Stimulated activated CD8-positive, alpha-beta memory T cell treated with anti-CD3 and anti-CD28 coated beads, Interleukin-4, amount 100 ng/mL, for 4 hours (primary cell): ENCODE measurements around the gene ROCK2.
A peak's percentile ranks its signal among the peaks of the same experiment; 100 is the strongest.

Experiments
- DNase-seq, 2 donors: peaks; one replicate each; pipeline ENCODE4 v3.0.0-alpha.2; 2020; ENCODE audit warnings: low read depth in 2 of 2, low spot score in 1 of 2

The ROCK2 gene

GRCh38 chr2:11344342-11344955 lies at the start of gene ROCK2:
Gene ROCK2, minus strand, starts transcription at chr2:11344636. Its CDS starts 500 bp downstream, at chr2:11344136.
- DNase-seq = peak; percentile 36 to 37

- no peak for DNase-seq
Observed at GRCh38 chr2:11393711-11394236, 49.3 kb upstream of the ROCK2 start.

- DNase-seq = no peak
Observed at GRCh38 chr2:11391942-11392266, 47.5 kb upstream of the ROCK2 start.

GRCh38 chr2:11390399-11390658 lies 45.9 kb upstream of the ROCK2 start:
- no peak for DNase-seq

GRCh38 chr2:11389551-11390398 lies 45.3 kb upstream of the ROCK2 start:
- DNase-seq = no peak

GRCh38 chr2:11389052-11389420 lies 44.6 kb upstream of the ROCK2 start:
- no peak for DNase-seq

GRCh38 chr2:11388262-11389051 lies 44.0 kb upstream of the ROCK2 start:
- no peak for DNase-seq

GRCh38 chr2:11387843-11388242 lies 43.4 kb upstream of the ROCK2 start:
- DNase-seq = no peak

- no peak for DNase-seq
Observed at GRCh38 chr2:11387100-11387390, 42.6 kb upstream of the ROCK2 start.

GRCh38 chr2:11385847-11386246 lies 41.4 kb upstream of the ROCK2 start:
- DNase-seq = no peak

GRCh38 chr2:11385216-11385615 lies 40.8 kb upstream of the ROCK2 start:
- no peak for DNase-seq

GRCh38 chr2:11379558-11379957 lies 35.1 kb upstream of the ROCK2 start:
- DNase-seq = no peak

- DNase-seq = no peak
Observed at GRCh38 chr2:11377928-11378545, 33.6 kb upstream of the ROCK2 start.

GRCh38 chr2:11376071-11376470 lies 31.6 kb upstream of the ROCK2 start:
- no peak for DNase-seq

- no peak for DNase-seq
Observed at GRCh38 chr2:11375689-11376027, 31.2 kb upstream of the ROCK2 start.

GRCh38 chr2:11375025-11375688 lies 30.7 kb upstream of the ROCK2 start:
- no peak for DNase-seq

GRCh38 chr2:11373096-11373495 lies 28.7 kb upstream of the ROCK2 start:
- no peak for DNase-seq

GRCh38 chr2:11371092-11371937 lies 26.9 kb upstream of the ROCK2 start:
- no peak for DNase-seq

- no peak for DNase-seq
Observed at GRCh38 chr2:11370377-11371091, 26.1 kb upstream of the ROCK2 start.

GRCh38 chr2:11368059-11368572 lies 23.7 kb upstream of the ROCK2 start:
- no peak for DNase-seq
